Measurements from ENCODE around the gene SGCA.

SGCA gene

GRCh38 chr17:50149417-50150353 lies 16.1 kb upstream of the SGCA start:
- DNase-seq, result peak in 1 of 2 experiments; percentile 25

DNA sequence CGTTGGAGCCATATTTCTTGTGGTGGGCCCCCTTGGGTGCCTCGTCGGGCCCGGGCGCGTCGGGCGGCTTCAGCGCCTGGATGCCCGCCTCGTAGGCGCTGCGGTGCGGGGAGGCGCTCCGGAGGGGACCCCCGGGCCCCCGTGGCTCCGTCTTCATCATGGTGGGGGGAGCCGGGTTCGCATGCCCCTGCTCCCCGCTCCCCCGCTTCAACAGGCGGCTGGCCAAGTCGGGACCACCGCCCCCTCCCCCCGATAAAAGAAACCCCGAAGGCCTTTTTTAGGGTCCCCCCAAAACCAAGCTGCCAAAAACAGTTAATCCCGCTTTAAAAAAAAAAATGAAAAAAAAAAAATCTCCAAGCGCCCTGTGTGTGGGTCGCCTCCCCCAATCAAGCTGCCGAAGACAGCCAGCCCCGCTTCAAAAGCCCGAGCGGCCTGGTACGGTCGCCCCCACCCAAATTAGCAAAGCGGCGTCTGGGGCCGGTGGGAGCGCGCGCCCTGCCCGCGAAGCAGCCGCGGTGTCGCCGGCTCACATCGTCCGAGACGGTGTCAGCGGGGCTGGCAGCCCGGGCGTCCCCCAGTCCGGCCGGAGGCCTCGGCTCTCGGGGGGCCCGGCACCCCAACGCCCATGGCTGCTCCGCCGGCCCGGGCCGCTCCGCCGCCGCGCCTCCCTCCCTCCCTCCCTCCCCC lies 15.3 kb upstream of the SGCA start, which contains the start of gene PPP1R9B:
PPP1R9B (minus strand) TSS at position 324 of the 687 bp plus-strand sequence; CDS start at position 160, 164 bp downstream.
- no peak for DNase-seq

DNA sequence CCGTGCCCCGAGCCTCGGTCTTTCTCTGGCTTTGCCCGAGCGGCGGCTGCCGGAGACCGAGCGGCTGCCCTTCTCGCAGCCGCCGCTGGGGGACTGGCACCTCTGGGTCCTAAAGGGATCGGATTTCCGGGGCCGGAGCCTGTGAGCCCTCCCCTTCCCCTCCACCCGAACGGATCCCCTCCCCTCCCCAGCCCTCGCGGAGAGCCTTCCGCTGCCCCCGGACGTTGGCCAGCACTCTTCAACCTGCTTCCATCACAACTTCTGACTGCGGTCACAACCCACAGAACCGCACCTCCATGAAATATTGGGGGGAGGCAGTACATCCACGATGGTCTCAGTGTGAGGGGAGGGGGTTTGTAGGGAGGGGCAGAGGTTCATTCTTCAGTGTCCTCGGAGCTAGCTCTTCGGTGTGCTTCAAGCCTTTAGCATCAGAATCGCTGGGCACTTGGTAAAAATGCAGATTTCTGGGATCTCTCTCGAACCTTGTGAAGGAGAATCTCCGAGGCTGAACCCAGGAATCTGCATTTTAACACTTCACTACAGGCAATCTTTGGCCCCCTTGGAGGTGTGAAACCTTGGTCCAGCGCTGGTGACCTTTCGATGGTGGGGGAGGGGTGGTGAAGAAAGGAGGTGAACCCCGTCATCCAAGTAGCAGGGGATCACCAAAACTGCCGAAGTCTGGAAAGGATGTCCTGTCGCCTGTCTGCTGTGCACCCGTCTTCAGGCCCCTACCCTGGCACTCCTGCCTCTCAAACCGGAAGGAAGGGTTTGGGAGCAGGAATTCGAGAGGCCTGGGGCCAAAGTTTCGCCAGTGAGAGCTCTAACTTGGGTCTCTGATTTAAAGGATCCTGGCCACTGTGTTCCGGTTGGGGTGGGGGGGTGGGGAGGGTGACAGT lies 14.5 kb upstream of the SGCA start:
- peak; percentile 73 to 81 for DNase-seq

- peak; percentile 43 to 88 for DNase-seq
These were observed 13.8 kb upstream of the SGCA start for GRCh38 chr17:50151937-50152547.

DNA sequence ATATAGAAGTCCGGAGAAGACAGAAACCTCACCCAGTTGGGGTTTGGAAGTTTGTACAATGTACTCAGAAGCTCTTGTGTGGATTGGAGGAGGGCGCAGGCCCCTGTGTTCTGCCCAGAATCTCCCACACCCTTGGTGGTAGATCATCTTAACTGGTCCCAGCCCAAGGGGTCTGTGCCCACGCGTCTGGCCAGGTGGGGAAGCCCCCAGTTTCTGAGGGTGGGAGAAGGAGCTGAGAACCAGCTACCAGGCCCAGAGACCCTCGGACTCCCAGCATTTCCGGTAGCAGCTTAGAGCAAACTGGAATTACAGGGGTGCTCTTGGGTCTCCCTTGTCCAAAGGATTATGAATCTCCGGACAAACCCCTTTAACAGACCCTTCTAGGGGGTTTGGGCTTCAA lies 13.1 kb upstream of the SGCA start:
- DNase-seq, result no peak

DNA sequence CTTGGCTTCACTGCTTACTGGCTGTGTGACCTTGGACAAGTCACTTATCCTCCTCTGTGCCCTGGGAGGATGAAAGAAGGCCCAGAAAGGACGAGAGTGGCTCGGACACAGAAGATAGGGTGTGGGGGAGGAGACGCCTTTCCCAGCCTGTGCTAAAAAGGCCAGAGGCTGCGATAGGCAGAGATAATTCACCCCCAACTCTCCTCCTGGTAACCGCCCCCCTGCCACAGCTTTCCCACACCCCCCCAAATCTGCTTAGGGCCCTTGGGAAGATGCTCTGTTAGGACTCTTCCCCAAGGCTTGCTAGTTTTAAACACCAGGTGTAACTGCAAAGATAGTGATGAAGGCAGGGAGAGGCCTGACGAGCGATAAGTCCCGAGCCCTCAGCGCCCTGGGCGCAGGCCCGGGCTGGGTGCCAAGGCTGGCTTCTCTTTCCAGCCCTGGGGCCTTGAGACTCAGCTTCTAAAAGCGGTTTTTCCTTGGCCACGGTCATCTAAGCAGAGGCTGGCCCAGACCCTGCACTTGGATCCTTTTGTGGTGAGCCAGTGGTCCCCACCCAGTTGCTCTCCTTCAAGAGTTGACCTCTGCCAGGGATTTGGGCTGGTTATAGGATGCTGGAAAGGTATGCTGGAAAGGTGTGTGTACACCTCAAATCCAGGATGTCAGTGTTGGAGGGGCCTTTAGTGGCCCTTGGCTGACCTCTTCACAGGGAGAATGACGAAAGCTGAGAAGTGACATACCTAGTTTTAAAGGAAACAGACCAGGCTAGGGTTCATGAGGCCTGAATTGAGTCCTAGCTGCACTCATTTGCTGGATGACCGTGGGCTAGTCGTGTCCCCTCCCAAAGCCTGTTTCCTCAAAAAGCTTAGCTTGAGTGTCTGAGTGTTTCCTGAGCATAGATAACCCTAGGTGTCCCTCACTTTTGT lies 11.9 kb upstream of the SGCA start:
- no peak for DNase-seq

DNA sequence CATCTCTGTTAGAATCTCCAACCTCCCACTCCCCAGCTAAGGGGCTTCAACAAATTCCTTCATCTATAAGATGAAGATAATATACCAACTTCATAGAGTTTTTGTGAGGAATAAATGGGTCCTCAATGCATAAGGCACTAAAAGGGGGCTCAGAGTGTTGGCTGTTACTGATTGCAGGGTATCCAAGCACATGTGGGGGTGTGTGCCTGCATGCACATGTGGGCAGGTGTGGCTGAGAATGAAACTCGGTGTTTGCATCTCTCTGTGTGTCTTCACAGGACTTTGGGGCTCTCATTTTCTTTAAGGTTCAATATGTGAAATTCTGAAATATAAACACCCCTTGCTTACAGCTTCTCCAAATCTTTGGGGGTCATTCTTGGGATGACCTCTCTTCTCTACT lies 11.2 kb upstream of the SGCA start:
- no peak for DNase-seq

GRCh38 chr17:50155115-50155819 lies 10.5 kb upstream of the SGCA start:
- no peak for DNase-seq

GRCh38 chr17:50157891-50158290 lies 7.9 kb upstream of the SGCA start:
- DNase-seq, result no peak

DNA sequence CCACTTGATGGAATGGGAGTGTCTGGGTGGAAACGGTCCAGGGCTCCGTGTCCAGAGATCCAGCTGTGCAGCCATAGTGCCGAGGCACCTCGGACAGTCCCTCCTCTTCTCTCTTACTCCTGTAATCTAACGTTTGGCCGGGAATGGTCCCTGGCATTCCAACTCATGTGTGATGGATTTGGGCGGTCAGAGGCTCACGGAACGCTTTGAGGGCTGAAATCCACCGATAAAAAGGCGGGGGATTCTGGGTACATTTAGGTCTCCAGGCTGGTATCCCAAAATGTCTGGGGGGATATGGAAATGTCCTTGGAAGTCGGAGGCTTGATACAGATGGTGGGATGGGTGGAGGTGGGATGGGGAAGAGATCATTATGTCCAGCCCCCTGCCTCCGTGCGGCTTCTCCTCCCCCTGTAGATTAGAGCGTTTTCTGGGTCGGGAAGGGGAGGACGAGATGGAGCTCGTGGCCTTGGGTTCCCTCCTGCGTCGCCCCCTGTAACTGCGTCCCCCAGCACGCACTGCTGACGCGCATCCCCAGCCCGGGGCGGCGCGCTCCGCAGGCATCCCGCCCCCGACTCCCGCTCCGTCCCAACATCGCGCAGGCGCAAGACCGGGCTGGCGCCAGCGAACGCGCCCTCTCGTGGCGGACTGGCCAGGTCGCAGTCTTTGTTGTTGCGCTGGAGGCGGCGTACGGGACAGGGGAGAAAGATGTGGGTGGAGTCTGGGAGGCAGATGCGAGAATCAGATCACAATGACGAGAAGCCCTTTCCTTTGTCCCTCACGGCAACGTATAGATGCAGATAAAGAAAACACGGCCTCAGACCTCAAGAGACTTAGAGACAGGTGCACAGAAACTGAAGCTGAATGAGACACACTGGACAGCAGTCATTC lies 4.5 kb upstream of the SGCA start:
- DNase-seq, result peak; percentile 65 to 89

DNA sequence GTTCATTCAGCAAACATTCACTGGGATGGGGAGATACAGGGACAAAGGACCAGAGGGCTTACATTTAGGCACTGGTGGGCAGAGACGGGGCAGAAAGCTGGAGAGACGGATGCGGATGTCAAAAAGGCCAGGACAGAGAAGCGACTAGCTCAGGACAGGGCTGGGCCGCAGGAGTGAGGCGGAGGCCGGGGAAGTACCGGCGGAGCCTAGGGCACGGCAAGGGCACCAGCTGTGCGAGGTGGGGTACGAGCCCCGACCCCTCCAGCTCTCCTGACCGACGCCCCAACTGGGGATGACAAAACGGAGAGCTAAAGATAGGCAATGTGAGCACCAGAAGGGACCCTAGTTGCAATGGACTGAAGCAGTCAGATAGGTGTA lies 3.9 kb upstream of the SGCA start:
- DNase-seq, result no peak

GRCh38 chr17:50162466-50163254 lies 3.1 kb upstream of the SGCA start:
- no peak for DNase-seq

GRCh38 chr17:50163843-50164696 lies 1.7 kb upstream of the SGCA start:
- DNase-seq, result no peak

DNA sequence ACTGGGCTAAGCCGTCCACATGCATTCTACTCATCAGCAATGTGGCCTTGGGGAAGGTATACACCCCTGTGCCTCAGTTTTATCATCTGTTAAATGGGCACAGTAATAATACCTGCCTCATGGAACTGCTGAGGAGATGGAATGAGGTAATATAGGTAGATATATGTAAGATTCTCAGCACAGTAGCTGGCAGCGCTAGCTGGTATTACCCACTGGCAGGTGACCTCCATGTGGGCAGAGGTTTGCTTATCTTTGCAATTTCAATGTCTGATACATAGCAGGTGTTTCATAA lies 1.2 kb upstream of the SGCA start:
- no peak for DNase-seq

DNA sequence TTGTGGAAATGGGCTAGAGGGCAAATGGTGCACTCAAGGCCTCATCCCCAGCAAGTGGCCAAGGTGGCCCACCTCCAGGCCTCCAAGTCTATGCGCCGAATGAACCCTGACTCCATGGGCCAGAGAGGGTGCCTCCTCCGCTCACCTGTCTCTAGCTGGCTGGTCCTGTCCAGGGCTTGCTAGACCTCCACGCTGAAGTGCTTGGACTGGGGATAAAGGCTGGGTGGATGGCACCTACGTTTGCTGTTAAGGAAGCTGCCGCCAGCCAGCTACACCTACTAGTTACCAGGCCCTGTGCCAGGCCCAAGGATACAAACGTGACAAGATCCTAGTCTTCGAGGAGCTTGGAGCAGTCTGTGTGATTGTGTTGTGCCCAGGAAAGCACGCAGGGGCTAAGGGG lies 739 bp upstream of the SGCA start:
- DNase-seq, result no peak

GRCh38 chr17:50165466-50165865 lies 339 bp upstream of the SGCA start:
- no peak for DNase-seq

GRCh38 chr17:50166518-50167181 lies 845 bp downstream of the SGCA start:
- DNase-seq, result no peak

- no peak for DNase-seq
These were observed 1.6 kb downstream of the SGCA start for GRCh38 chr17:50167371-50167770.

All from SW 1271 (cell line).